HG03469 (cell line): ENCODE measurements around the gene QRICH1.

ENCODE experiments used
- ATAC-seq: cut with Tn5 transposase; IDR thresholded peaks from one replicate; pipeline ENCODE4 v1.9.1; 2021; ENCODE audit warnings: mild to moderate bottlenecking, moderate library complexity, moderate number of reproducible peaks; ENCODE audit not compliant: unreplicated experiment

The QRICH1 gene

GRCh38 chr3:49034650-49035049 lies 59.2 kb downstream of the QRICH1 start:
- ATAC-seq = no peak

GRCh38 chr3:49032646-49033304 lies 61.1 kb downstream of the QRICH1 start:
- no peak for ATAC-seq

- no peak for ATAC-seq
These were observed 63.5 kb downstream of the QRICH1 start for GRCh38 chr3:49030321-49030720.

- ATAC-seq = no peak
These were observed 64.3 kb downstream of the QRICH1 start for GRCh38 chr3:49029563-49029884.

- ATAC-seq = peak; percentile 61
These were observed 65.0 kb downstream of the QRICH1 start, which contains the start of gene IMPDH2 for GRCh38 chr3:49028673-49029562. TSS of gene IMPDH2 (minus strand) at chr3:49029398. CDS start at chr3:49029350, 48 bp downstream.

- no peak for ATAC-seq
These were observed 65.6 kb downstream of the QRICH1 start for GRCh38 chr3:49028298-49028672.

- ATAC-seq = no peak
These were observed 66.2 kb downstream of the QRICH1 start for GRCh38 chr3:49027634-49028033.

- ATAC-seq = no peak
These were observed 67.3 kb downstream of the QRICH1 start for GRCh38 chr3:49026536-49026935.

GRCh38 chr3:49025793-49026520 lies 67.9 kb downstream of the QRICH1 start:
- ATAC-seq = no peak

GRCh38 chr3:49025005-49025792 lies 68.7 kb downstream of the QRICH1 start:
- no peak for ATAC-seq

- no peak for ATAC-seq
These were observed 69.4 kb downstream of the QRICH1 start for GRCh38 chr3:49024449-49024848.

GRCh38 chr3:49023775-49024174 lies 70.1 kb downstream of the QRICH1 start:
- no peak for ATAC-seq

- no peak for ATAC-seq
These were observed 71.1 kb downstream of the QRICH1 start for GRCh38 chr3:49022688-49023171.

GRCh38 chr3:49021813-49022687 lies 71.8 kb downstream of the QRICH1 start, which contains the start of gene NDUFAF3:
TSS of gene NDUFAF3 (plus strand) at chr3:49022121. CDS start at chr3:49022145, 24 bp downstream.
- ATAC-seq = peak; percentile 48

GRCh38 chr3:49021213-49021812 lies 72.6 kb downstream of the QRICH1 start:
- ATAC-seq = peak; percentile 29

- no peak for ATAC-seq
These were observed 73.3 kb downstream of the QRICH1 start for GRCh38 chr3:49020330-49021212.

GRCh38 chr3:49019941-49020329 lies 73.9 kb downstream of the QRICH1 start:
- no peak for ATAC-seq

- no peak for ATAC-seq
These were observed 75.2 kb downstream of the QRICH1 start for GRCh38 chr3:49018707-49019006.
